Mesothelial cell of epicardium (in vitro differentiated cells): Measurements from ENCODE around the gene FAF1. TPM values are rescaled to one million over a fixed set of nuclear protein-coding genes. Genes with fewer than 3 reads are reported as not detected.

ENCODE experiments used
- DNase-seq, 2 experiments: peaks; one replicate each; pipeline ENCODE4 v3.0.0; 2021; ENCODE audit warnings: low spot score in 2 of 2; ENCODE audit not compliant: unreplicated experiment in 2 of 2
- H3K27ac Mint-ChIP-seq: 2 replicates; pipeline ENCODE4 v1.8.0; 2021; ENCODE audit warnings: mixed read lengths
- H3K27me3 Mint-ChIP-seq: 2 replicates; pipeline ENCODE4 v1.8.0; 2021; ENCODE audit warnings: low read depth, mixed read lengths
- H3K36me3 Mint-ChIP-seq: 2 replicates; pipeline ENCODE4 v1.8.0; 2021; ENCODE audit warnings: mixed read lengths
- H3K4me1 Mint-ChIP-seq: 2 replicates; pipeline ENCODE4 v1.8.0; 2021; ENCODE audit warnings: mixed read lengths
- H3K4me3 Mint-ChIP-seq: 2 replicates; pipeline ENCODE4 v1.8.0; 2021; ENCODE audit warnings: mild to moderate bottlenecking, moderate library complexity, mixed read lengths
- H3K9me3 Mint-ChIP-seq: 2 replicates; pipeline ENCODE4 v1.8.0; 2021; ENCODE audit warnings: mixed read lengths
- total RNA-seq: library from RNA; stranded (reverse); gene quantifications from 3 replicates; pipeline ENCODE4 v1.2.1, GENCODE V29; 2021
- TF ChIP-seq, protein P1 (sequence below): fragments of 200-600 bp; sonication (generic); IDR thresholded peaks from one replicate; pipeline ENCODE4 v1.5.0; 2021; ENCODE audit warnings: antibody characterized with exemption; ENCODE audit not compliant: unreplicated experiment

FAF1 gene
- total RNA-seq, 1 donor from 2014 or later, result 44.4 TPM

DNA sequence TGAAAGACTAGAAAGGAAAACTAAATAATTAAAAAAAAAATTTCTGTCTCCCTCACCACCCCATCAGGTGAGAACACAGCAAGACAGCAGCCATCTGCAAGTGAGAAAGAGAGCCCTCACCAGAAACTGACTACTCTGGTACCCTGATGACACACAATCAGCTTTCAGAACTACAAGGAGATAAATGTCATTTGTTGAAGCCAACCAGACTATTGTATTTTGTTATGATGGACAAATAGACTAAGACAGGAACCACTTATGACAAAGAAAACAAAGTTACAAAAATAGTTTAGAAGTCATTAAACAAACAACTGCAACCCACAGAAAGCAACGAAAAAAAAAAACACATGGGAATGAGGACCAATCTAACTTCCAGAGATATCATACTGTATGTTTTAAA lies 98.3 kb downstream of the FAF1 start:
- peaks cover 40% of the 10 kb centered on the region for H3K36me3 Mint-ChIP-seq
- TF ChIP-seq, protein P1, sequence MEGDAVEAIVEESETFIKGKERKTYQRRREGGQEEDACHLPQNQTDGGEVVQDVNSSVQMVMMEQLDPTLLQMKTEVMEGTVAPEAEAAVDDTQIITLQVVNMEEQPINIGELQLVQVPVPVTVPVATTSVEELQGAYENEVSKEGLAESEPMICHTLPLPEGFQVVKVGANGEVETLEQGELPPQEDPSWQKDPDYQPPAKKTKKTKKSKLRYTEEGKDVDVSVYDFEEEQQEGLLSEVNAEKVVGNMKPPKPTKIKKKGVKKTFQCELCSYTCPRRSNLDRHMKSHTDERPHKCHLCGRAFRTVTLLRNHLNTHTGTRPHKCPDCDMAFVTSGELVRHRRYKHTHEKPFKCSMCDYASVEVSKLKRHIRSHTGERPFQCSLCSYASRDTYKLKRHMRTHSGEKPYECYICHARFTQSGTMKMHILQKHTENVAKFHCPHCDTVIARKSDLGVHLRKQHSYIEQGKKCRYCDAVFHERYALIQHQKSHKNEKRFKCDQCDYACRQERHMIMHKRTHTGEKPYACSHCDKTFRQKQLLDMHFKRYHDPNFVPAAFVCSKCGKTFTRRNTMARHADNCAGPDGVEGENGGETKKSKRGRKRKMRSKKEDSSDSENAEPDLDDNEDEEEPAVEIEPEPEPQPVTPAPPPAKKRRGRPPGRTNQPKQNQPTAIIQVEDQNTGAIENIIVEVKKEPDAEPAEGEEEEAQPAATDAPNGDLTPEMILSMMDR, result no peak
- H3K27me3 Mint-ChIP-seq, result no peaks in the 10 kb centered on the region
- H3K4me3 Mint-ChIP-seq, result no peak overlapping the region
- no peak for DNase-seq
- H3K4me1 Mint-ChIP-seq, result no peaks in the 10 kb centered on the region
- H3K9me3 Mint-ChIP-seq, result peaks cover 52% of the 10 kb centered on the region
- no peak overlapping the region for H3K27ac Mint-ChIP-seq

DNA sequence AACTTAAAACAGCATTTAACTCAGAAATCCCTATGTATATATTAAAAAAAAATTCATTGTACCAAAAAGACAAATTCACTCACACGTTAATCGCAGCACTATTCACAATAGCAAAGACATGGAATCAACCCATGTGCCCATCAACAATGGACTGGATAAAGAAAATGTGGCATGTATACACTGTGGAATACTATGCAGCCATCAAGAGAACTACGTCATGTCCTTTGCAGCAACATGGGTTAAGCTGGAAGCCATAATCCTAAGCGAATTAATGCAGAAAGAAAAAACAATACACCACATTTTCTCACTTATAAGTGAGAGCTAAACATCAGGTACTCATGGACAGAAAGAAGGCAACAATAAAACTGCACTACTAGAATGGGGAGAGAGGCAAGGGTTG lies 99.4 kb downstream of the FAF1 start:
- TF ChIP-seq, protein P1, result no peak
- Mint-ChIP-seq H3K9me3 (peaks cover 41% of the 10 kb centered on the region), H3K4me3 (no peak overlapping the region), H3K27me3 (no peaks in the 10 kb centered on the region), H3K27ac (no peak overlapping the region), H3K4me1 (no peaks in the 10 kb centered on the region), H3K36me3 (peaks cover 30% of the 10 kb centered on the region)
- no peak for DNase-seq

DNA sequence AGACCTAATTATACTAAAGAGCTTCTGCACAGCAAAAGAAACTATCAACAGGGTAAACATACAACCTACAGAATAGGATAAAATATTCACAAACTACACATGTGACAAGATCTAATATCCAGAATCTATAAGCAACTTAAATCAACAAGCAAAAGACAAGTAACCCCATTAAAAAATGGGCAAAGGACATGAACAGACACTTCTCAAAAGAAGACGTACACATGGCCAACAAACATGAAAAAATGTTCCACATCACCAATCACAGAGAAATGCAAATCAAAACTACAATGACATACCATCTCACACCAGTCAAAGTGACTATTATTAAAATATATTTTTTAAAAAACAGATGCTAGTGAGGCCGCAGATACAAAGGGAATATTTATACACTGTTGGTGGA lies 99.8 kb downstream of the FAF1 start:
- DNase-seq, result no peak
- H3K27ac Mint-ChIP-seq, result no peak overlapping the region
- no peaks in the 10 kb centered on the region for H3K4me1 Mint-ChIP-seq
- peaks cover 30% of the 10 kb centered on the region for H3K36me3 Mint-ChIP-seq
- peaks cover 41% of the 10 kb centered on the region for H3K9me3 Mint-ChIP-seq
- H3K4me3 Mint-ChIP-seq, result no peak overlapping the region
- TF ChIP-seq, protein P1, result no peak
- no peaks in the 10 kb centered on the region for H3K27me3 Mint-ChIP-seq

DNA sequence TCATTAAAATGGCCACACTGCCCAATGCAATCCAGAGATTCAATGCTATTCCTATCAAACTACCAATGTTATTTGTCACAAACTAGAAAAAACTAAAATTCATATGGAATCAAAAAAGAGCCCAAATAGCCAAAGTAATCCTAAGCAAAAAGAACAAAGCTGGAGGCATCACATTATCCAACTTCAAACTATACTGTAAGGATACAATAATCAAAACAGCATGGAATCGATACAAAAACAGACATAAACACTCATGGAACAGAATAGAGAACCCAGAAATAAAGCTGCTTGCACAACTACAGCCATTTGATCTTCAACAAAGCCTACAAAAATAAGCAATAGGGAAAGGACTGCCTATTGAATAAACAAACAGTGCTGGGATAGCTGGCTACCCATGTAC lies 100.4 kb downstream of the FAF1 start:
- H3K36me3 Mint-ChIP-seq, result peaks cover 30% of the 10 kb centered on the region
- H3K27me3 Mint-ChIP-seq, result no peaks in the 10 kb centered on the region
- H3K27ac Mint-ChIP-seq, result no peak overlapping the region
- no peaks in the 10 kb centered on the region for H3K4me1 Mint-ChIP-seq
- TF ChIP-seq, protein P1, result no peak
- DNase-seq, result no peak
- H3K4me3 Mint-ChIP-seq, result no peak overlapping the region
- H3K9me3 Mint-ChIP-seq, result peaks cover 41% of the 10 kb centered on the region

DNA sequence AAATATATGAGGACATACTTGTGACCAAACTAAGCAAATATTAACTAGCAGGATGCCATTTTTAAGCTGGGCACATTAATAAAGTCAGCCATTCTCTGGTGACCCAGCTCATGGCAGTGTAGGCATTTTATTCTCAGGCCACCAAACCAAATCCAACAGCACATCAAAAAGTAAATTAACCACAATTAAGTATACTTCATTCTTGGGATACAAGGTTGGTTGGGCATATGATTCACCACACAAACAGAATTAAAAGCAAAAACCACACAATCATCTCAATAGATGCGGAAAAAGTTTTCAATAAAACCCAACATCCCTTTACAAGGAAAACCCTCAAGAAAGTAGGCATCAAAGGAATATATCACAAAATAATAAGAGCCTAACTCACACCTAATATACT lies 101.3 kb downstream of the FAF1 start:
- TF ChIP-seq, protein P1, result no peak
- Mint-ChIP-seq H3K27me3 (no peaks in the 10 kb centered on the region), H3K27ac (no peak overlapping the region), H3K36me3 (peaks cover 30% of the 10 kb centered on the region), H3K4me1 (no peaks in the 10 kb centered on the region), H3K9me3 (peaks cover 41% of the 10 kb centered on the region), H3K4me3 (no peak overlapping the region)
- no peak for DNase-seq

DNA sequence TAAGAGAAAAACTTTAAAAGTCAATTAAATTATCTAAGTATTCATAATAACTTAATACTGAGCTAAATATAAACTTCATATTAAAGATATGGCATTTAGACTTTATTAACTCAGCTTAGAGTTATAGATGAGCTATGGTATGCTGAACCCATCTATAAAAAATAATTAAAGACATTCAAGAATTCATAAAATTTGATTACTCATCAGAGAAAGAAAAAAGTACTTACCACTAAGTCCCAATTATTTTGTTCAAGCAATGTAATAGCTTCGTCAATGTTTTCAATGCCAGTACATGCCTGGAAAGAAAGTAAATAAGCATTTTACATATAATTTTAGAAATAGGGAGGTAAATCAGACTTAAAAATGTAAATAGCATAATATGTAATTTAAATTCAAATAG lies 102.4 kb downstream of the FAF1 start:
- TF ChIP-seq, protein P1, result no peak
- no peak for DNase-seq
- no peak overlapping the region for H3K4me3 Mint-ChIP-seq
- peaks cover 27% of the 10 kb centered on the region for H3K36me3 Mint-ChIP-seq
- peaks cover 35% of the 10 kb centered on the region for H3K9me3 Mint-ChIP-seq
- no peaks in the 10 kb centered on the region for H3K27me3 Mint-ChIP-seq
- no peaks in the 10 kb centered on the region for H3K4me1 Mint-ChIP-seq
- H3K27ac Mint-ChIP-seq, result no peak overlapping the region
